ENCODE measurements around the gene PLXNA4. TPM values are rescaled to one million over a fixed set of nuclear protein-coding genes. Genes with fewer than 3 reads are reported as not detected.

The PLXNA4 gene
- total and polyA plus RNA-seq, 5 donors = 5.7 to 19.3 (median 16.0) TPM

DNA sequence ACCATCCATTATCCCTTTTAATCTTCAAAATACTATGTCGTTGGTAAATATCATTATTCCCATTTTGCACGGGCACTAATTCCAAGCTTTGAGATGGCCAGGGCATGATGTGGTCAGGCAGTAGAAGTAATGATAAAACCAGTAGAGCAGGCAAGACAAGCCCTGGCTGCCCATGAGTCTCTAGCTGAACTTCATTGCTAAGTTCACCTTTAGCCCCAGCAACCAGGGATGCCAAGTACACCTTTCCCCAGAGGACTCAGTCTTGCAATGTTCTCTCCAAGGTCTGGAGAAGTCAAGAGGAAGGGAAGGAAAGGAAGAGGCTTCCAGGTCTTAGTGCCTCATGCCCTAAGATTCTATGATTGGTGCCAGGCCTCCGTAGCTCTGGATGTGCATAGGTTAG is 203.2 kb downstream of the PLXNA4 start:
- no peaks in the 10 kb centered on the region for H3K9me3 ChIP-seq (ENCODE audit: control insufficient read depth, low read length)
- DNase-seq (no peak), ATAC-seq (no peak)
- no peaks in the 10 kb centered on the region for H3K27me3 ChIP-seq (ENCODE audit: control insufficient read depth, insufficient read depth)
- no peak overlapping the region for H3K27ac ChIP-seq (ENCODE audit: low read length)
- no peak overlapping the region for H3K4me3 ChIP-seq (ENCODE audit: low read length)
- intact Hi-C loops (cut with DNase I) = no loop called here
- H3K4me1 ChIP-seq (ENCODE audit: control insufficient read depth, insufficient read depth, low read length) = peaks cover 18% of the 10 kb centered on the region
- 94% methylated on average over 3 of the region's 3 CpGs for WGBS

DNA sequence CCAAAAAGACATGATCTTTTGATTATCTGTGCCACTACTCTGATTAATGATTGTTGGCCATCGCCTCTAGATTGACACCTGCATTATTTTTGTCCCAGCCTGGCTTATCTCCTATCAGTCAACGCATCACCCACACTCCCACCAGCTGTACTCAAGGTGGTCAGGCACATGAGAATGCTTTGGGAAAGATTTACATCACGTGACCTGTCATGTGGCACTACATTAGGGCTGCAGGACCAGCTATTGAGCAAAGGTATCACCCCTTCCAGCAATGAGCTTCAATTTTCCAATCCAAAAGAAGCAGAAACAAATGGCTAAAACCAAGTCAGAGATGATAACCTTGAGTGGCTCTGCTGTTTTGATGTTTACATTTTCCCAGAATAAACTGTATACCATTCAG is 204.3 kb downstream of the PLXNA4 start:
- ATAC-seq (no peak), DNase-seq (no peak)
- WGBS = 74% methylated on average over 3 of the region's 3 CpGs
- intact Hi-C loops (cut with DNase I) = no loop called here
- H3K27ac ChIP-seq (ENCODE audit: low read length) = no peak overlapping the region
- H3K9me3 ChIP-seq (ENCODE audit: control insufficient read depth, low read length) = no peaks in the 10 kb centered on the region
- peaks cover 13% of the 10 kb centered on the region for H3K4me1 ChIP-seq (ENCODE audit: control insufficient read depth, insufficient read depth, low read length)
- H3K4me3 ChIP-seq (ENCODE audit: low read length) = no peak overlapping the region
- no peaks in the 10 kb centered on the region for H3K27me3 ChIP-seq (ENCODE audit: control insufficient read depth, insufficient read depth)

DNA sequence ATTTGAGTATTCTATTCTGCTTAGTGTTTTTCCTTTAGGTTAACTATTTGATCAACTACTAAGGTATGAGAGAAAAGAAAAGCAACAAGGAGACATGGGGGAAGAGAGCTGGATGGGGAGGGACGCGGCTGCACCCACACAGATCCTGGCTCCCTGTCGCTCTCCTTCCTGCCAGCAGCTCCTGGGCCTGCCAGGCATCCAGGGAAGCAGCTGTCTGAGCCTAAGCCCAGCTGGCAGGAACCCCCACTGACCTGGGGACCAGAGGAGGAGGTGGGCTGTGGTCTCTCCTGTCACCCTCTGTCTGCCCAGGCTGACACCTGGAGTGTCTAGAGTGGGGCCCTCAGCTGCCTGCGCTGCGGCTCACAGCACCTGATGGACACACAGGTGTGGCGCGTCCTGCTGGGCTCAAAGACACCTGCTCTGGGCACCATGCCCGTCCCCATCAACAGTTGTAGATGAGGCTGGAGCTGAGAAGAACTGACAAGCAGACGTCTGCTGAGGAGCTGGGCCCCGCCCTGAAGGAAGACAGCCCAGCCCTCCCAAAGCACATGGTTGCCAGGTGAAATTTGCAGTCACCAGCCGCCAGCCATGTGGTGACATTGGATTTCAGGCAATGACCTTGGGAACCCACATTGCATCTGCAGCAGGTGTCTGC is 207.9 kb downstream of the PLXNA4 start:
- intact Hi-C loops (cut with DNase I) = no loop called here
- DNase-seq = no peak
- H3K27me3 ChIP-seq (ENCODE audit: control insufficient read depth, insufficient read depth) = no peaks in the 10 kb centered on the region
- H3K9me3 ChIP-seq (ENCODE audit: control insufficient read depth, low read length) = no peaks in the 10 kb centered on the region
- H3K4me3 ChIP-seq (ENCODE audit: low read length) = no peak overlapping the region
- no peak overlapping the region for H3K27ac ChIP-seq (ENCODE audit: low read length)
- no peak for ATAC-seq
- peaks cover 2% of the 10 kb centered on the region for H3K4me1 ChIP-seq (ENCODE audit: control insufficient read depth, insufficient read depth, low read length)
- WGBS = 81% methylated on average over 11 of the region's 11 CpGs

DNA sequence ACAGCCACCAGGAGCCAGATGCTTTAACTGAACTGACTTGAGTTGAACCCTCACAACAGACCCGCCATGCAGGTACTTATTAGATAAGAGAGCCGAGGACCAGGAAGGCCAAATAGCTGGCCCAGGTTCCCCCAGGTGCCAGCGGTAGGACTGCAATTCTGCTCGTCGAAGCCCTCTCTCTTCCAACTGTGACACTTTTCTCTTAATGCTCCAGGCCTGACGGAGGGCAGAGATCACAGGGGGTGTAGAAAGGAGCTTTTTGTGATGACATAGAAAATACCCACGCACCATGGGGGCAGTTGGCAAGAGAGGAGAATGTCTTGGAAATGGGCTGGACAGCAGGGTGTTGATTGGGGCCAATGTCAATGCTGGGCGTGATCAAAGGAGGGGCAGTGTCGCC is 208.5 kb downstream of the PLXNA4 start:
- no peak for DNase-seq
- Histone ChIP-seq H3K9me3 (ENCODE audit: control insufficient read depth, low read length) (no peaks in the 10 kb centered on the region), H3K27me3 (ENCODE audit: control insufficient read depth, insufficient read depth) (no peaks in the 10 kb centered on the region), H3K27ac (ENCODE audit: low read length) (no peak overlapping the region), H3K4me1 (ENCODE audit: control insufficient read depth, insufficient read depth, low read length) (peaks cover 2% of the 10 kb centered on the region), H3K4me3 (ENCODE audit: low read length) (no peak overlapping the region)
- WGBS = 94% methylated on average over 9 of the region's 9 CpGs
- intact Hi-C loops (cut with DNase I) = no loop called here
- no peak for ATAC-seq

DNA sequence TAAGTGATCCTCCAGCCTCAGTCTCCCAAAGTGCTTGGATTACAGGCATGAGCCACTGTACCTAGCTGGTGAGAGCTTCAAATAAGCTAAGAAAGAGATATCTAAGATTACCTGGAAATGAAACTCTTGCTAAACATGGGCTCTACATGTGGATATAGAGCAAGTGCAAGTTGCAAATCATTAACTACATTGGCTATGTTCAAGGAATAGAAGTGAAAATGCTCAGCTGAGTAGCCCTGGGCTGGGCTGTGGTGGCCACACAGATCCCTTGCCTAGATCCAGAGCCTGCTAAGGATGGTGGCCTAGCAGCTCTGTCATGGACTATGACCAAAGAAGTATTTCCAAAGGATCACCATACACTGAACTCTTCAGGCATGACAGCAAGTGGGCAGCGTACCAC is 209.3 kb downstream of the PLXNA4 start:
- H3K9me3 ChIP-seq (ENCODE audit: control insufficient read depth, low read length) = no peaks in the 10 kb centered on the region
- H3K4me3 ChIP-seq (ENCODE audit: low read length) = no peak overlapping the region
- no peaks in the 10 kb centered on the region for H3K27me3 ChIP-seq (ENCODE audit: control insufficient read depth, insufficient read depth)
- DNase-seq (no peak), ATAC-seq (no peak)
- WGBS = 93% methylated on average over 1 of the region's 1 CpG
- peaks cover 2% of the 10 kb centered on the region for H3K4me1 ChIP-seq (ENCODE audit: control insufficient read depth, insufficient read depth, low read length)
- no peak overlapping the region for H3K27ac ChIP-seq (ENCODE audit: low read length)
- intact Hi-C loops (cut with DNase I) = no loop called here

DNA sequence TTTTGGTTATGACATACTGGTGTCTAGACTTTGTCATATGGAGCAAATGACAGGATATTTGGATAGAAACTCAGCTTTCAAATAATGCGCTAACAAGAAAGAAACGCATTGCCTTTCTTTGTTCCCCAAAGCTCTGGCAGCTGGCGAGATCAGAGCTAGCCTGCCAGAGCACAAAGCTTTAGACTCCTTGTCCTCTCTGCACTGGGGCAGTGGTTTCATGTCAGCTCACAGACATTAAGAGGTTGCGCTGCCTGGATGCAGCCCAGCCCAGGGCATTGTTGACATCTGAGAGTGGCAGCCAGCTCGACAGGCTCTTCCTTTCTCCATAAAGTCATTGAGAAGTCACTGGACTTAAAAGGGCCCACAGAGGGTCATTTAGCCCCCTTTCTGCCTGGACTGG is 212.0 kb downstream of the PLXNA4 start:
- 91% methylated on average over 5 of the region's 5 CpGs for WGBS
- H3K27me3 ChIP-seq (ENCODE audit: control insufficient read depth, insufficient read depth) = no peaks in the 10 kb centered on the region
- ATAC-seq = no peak

DNA sequence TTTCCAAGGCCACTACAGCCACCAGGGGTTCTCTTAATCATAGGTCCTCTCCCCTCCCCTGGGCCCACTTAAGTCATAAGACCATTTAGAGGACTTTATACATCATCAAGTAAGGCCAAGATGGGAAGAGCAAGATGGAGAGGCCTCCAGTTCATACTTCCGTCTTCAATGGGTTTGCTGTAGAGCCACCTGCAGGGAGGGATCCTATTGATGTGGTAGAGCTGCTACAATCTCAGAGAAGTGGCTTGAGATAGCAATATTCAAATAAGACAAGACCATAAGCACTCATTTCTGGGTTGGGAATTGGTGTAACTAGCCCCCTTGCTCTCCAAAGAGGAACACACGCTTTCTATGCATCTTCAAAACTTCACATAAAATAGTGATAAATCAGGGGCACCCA is 214.2 kb downstream of the PLXNA4 start:
- intact Hi-C loops (cut with DNase I) = no loop called here
- Histone ChIP-seq H3K4me3 (ENCODE audit: low read length) (no peak overlapping the region), H3K4me1 (ENCODE audit: control insufficient read depth, insufficient read depth, low read length) (no peaks in the 10 kb centered on the region), H3K9me3 (ENCODE audit: control insufficient read depth, low read length) (no peaks in the 10 kb centered on the region), H3K27ac (ENCODE audit: low read length) (no peak overlapping the region), H3K27me3 (ENCODE audit: control insufficient read depth, insufficient read depth) (no peaks in the 10 kb centered on the region)
- WGBS = 94% methylated on average over 2 of the region's 2 CpGs
- DNase-seq (no peak), ATAC-seq (no peak)

More for the DNA sequence above, 212.0 kb downstream of the PLXNA4 start:
- Histone ChIP-seq H3K4me3 (ENCODE audit: low read length) (no peak overlapping the region), H3K9me3 (ENCODE audit: control insufficient read depth, low read length) (no peaks in the 10 kb centered on the region), H3K27ac (ENCODE audit: low read length) (no peak overlapping the region), H3K4me1 (ENCODE audit: control insufficient read depth, insufficient read depth, low read length) (peaks cover under 1% of the 10 kb centered on the region)
- intact Hi-C loops (cut with DNase I) = no loop called here
- DNase-seq = no peak

DNA sequence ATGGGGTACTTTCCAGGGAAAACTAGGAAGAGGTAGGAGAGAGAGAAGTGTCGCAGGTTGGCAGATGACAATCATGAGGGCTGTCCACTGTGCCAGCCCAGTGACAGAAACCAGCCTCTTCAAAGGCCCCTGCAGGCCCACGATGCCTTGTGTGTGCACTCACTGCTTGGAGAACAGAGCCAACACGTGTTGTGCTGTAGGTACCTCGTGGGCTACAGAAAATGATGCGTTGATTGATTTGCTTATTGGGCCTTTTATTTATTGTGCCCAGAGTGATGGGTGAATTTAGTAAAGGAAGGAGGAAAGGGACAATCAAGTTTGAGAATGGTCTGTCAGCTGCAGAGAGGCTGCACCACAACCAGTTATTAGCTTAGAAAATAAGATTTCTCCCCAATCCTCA is 215.1 kb downstream of the PLXNA4 start:
- DNase-seq (no peak), ATAC-seq (no peak)
- 85% methylated on average over 5 of the region's 5 CpGs for WGBS
- Histone ChIP-seq H3K27me3 (ENCODE audit: control insufficient read depth, insufficient read depth) (no peaks in the 10 kb centered on the region), H3K4me3 (ENCODE audit: low read length) (no peak overlapping the region), H3K9me3 (ENCODE audit: control insufficient read depth, low read length) (no peaks in the 10 kb centered on the region), H3K27ac (ENCODE audit: low read length) (no peak overlapping the region), H3K4me1 (ENCODE audit: control insufficient read depth, insufficient read depth, low read length) (no peaks in the 10 kb centered on the region)
- intact Hi-C loops (cut with DNase I) = no loop called here

DNA sequence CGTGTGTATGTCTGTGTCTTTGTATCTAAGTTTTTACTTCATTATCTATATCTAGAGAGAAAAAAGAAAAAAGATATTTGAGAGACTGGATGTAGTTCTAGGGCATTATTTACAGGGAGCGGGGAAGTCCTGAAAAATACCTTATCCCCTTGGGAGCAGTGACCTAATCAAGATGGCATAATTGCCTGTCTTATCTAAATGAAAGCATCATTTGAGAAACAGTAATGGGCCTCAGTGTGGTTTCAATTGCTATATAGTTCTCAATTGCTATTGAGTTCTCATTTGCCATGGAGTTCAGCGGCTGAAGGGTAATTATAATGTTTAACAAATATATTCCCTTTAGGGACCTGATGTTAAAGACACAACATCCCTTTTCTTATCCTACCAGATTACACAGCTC is 216.5 kb downstream of the PLXNA4 start:
- no peaks in the 10 kb centered on the region for H3K9me3 ChIP-seq (ENCODE audit: control insufficient read depth, low read length)
- H3K27me3 ChIP-seq (ENCODE audit: control insufficient read depth, insufficient read depth) = no peaks in the 10 kb centered on the region
- WGBS = 92% methylated on average over 3 of the region's 3 CpGs
- intact Hi-C loops (cut with DNase I) = no loop called here
- no peak for DNase-seq
- no peak overlapping the region for H3K4me3 ChIP-seq (ENCODE audit: low read length)
- H3K27ac ChIP-seq (ENCODE audit: low read length) = no peak overlapping the region
- H3K4me1 ChIP-seq (ENCODE audit: control insufficient read depth, insufficient read depth, low read length) = peaks cover 3% of the 10 kb centered on the region
- ATAC-seq = no peak

DNA sequence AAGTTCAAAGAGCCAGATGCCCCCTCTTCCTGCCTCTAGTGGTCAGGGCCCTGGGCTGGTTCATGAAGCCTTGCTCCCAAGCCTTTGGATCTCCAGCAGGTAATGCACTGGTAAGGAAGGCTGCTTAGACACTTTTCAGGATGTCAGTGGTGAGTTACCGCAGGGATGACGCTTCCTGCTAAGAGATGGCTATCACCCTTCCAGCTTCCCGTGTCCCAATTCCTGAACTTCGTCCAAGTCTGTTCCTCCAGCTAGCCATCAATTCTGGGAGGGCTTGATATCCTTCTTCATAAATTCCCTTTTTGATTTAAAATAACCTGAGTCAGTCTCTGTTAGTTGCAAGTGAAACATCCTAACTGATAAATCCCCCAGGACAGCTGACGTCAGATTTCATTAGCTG is 221.2 kb downstream of the PLXNA4 start:
- Histone ChIP-seq H3K27ac (ENCODE audit: low read length) (no peak overlapping the region), H3K9me3 (ENCODE audit: control insufficient read depth, low read length) (no peaks in the 10 kb centered on the region), H3K4me3 (ENCODE audit: low read length) (no peak overlapping the region), H3K4me1 (ENCODE audit: control insufficient read depth, insufficient read depth, low read length) (peaks cover 6% of the 10 kb centered on the region), H3K27me3 (ENCODE audit: control insufficient read depth, insufficient read depth) (no peaks in the 10 kb centered on the region)
- 51% methylated on average over 5 of the region's 5 CpGs for WGBS
- no peak for ATAC-seq
- DNase-seq = no peak
- intact Hi-C loops (cut with DNase I) = no loop called here

DNA sequence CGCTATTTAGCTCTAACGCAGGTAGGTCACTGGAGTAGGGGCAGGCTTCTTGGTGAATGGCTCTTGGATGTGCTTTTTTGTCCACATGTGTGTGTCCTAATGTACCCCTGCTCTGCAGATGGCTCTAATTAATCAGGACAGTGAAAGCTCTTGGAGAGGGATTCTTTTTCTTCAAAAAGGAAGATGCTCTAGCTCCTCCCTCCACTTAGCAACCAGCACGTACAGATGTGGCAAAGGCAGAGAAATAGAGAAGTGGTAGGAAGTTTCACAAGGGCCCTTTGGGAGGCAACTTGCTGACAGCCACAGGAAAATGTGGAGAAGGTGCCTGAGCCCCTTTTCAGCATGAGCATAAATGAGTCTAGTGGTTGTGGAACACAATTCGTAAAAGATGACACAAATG is 221.7 kb downstream of the PLXNA4 start:
- intact Hi-C loops (cut with DNase I) = no loop called here
- no peak for DNase-seq
- WGBS = 73% methylated on average over 4 of the region's 4 CpGs
- Histone ChIP-seq H3K27ac (ENCODE audit: low read length) (no peak overlapping the region), H3K4me3 (ENCODE audit: low read length) (no peak overlapping the region), H3K9me3 (ENCODE audit: control insufficient read depth, low read length) (no peaks in the 10 kb centered on the region), H3K4me1 (ENCODE audit: control insufficient read depth, insufficient read depth, low read length) (peaks cover 6% of the 10 kb centered on the region), H3K27me3 (ENCODE audit: control insufficient read depth, insufficient read depth) (no peaks in the 10 kb centered on the region)
- ATAC-seq = no peak

DNA sequence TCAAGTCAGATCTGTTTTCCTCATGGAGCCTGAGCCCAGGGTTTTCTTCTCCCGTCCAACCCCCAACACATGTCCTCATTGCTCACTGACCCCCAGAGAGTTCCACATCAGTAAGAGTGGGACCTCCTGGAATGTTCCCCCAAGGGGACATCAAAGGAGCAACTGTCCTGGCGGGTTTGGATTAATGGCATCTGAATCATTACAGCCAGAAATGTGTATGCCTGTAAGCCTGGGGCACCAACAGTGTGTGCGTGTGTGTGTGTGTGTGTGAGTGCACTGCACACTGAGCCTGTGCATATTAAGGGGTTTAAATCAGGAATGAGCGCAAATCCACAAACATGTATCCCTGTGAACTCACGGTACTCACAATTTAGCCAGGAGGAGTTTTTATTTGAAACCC is 222.3 kb downstream of the PLXNA4 start:
- Histone ChIP-seq H3K27me3 (ENCODE audit: control insufficient read depth, insufficient read depth) (no peaks in the 10 kb centered on the region), H3K9me3 (ENCODE audit: control insufficient read depth, low read length) (no peaks in the 10 kb centered on the region), H3K4me1 (ENCODE audit: control insufficient read depth, insufficient read depth, low read length) (peaks cover 6% of the 10 kb centered on the region), H3K4me3 (ENCODE audit: low read length) (no peak overlapping the region), H3K27ac (ENCODE audit: low read length) (no peak overlapping the region)
- WGBS = 79% methylated on average over 5 of the region's 5 CpGs
- intact Hi-C loops (cut with DNase I) = no loop called here
- ATAC-seq (no peak), DNase-seq (no peak)
